ENCODE measurements around the gene SPAG17.

SPAG17 gene

GRCh38 chr1:118118873-118119463 lies 66.1 kb downstream of the SPAG17 start:
- DNase-seq (ENCODE audit: low spot score), result no peak

DNA sequence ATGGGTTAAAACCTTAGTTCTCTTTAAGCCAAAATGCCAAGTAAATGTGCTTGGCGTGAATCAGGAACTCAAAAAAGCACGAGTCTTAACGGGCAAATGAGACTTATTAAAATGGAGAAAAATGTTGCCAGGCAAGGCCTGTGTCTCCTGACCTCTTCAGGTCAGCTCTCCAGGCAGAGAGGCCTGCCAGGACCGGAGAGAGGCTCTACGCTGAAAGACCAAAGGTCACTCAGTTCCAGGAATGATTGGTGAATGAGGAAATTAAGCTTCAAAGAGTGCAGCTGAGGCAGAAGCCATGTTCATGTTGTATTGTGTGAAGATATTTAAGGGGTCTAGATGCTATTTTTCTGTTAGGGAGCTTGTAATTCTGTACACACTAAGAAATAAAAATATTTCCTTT lies 66.6 kb downstream of the SPAG17 start:
- no peak for DNase-seq (ENCODE audit: low spot score)

- no peak for DNase-seq (ENCODE audit: low spot score)
Observed at GRCh38 chr1:118117521-118117920, 67.5 kb downstream of the SPAG17 start.

DNA sequence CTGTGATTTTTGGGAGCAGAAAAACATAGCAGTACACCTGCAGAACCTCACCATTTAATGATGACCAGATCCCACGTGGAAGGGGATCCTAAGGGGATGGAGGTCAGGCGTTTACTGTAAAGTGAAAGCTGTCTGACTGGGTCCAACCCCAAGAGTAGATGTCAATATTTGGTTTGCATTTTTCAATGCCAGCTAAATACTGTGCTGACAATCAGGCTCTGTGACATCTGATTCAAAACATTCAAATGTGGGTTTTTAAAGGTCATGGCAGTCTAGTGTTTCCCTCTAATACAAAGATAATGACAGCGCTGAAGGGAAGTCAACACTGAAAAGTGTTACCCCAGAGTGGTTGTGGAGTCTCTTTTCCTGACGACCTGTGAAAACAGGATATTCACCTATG lies 68.1 kb downstream of the SPAG17 start:
- no peak for DNase-seq (ENCODE audit: low spot score)

- DNase-seq (ENCODE audit: low spot score), result no peak
Observed at GRCh38 chr1:118116401-118116800, 68.6 kb downstream of the SPAG17 start.

DNA sequence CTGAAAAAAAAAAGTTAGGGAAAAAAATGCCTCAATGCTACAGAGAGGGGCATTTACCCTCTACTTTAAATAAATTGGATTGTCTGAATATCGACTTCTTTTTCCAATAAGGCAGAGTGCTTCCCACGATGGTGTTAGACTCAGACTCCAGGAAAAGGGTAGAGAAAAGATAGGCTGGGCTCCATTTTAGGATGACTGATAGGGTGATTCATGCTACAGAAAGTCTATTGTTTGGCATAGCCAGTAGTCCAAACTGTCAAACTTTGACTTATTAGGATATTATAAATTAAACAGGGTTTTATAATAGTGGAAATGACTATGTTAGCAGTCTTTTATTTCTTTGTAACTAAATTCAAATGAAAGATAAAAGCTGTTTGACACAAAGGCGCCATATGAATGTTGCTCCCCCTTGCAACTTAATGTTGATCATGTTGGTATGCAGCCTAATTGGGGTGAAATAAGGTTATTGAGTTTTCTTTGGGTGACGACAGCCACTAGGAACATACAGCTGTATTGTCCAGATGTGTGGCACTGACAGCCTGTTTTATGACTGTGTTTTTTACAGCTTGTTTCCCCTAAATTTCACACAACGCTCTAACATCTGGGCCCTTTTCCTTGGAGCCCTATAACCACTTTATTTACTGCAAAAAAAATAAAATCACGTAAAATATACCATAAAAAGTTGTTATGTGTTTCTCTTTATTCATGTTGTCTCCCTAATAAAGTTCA lies 69.3 kb downstream of the SPAG17 start:
- no peak for DNase-seq (ENCODE audit: low spot score)

GRCh38 chr1:118113261-118113660 lies 71.8 kb downstream of the SPAG17 start:
- no peak for DNase-seq (ENCODE audit: low spot score)

DNA sequence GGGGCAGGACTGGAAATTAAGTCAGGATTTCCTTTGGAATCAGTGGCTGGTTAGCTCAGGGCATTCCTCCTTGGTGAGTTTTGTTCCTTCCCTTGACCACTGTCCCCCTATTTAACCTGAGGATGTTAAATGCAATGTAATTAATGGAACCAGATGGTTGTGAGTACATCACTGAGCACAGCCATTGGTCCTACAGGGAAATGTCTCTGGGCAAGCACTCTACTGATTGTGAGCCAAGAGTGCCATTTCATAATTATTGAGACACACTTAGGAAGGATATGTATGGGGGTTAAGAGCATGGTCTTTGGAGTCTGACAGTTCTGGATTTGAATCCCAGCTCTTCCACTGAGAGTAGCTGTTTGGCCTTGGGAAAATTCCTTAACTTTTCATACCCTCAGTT lies 74.4 kb downstream of the SPAG17 start:
- DNase-seq (ENCODE audit: low spot score), result no peak

DNA sequence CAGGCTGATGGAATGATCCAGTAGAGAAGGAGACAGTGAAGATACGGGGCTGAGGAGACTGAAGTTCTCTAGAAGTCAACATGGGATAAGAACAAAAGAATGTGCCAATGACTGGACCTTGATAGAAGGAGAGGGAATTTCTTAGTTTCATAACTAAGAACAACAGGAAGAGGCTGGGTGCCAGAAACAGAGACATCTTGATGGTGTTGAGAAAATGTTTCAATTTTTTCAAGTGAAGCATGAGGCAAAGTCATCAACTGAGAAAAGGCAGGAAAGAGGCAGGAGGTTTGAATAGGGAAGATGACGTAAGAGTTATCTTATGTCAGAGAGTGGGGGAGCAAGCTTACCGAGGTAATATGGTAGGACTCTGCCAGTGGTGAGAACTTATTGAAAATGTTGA lies 80.1 kb downstream of the SPAG17 start:
- no peak for DNase-seq (ENCODE audit: low spot score)

GRCh38 chr1:118102445-118102844 lies 82.6 kb downstream of the SPAG17 start:
- no peak for DNase-seq (ENCODE audit: low spot score)

GRCh38 chr1:118101999-118102398 lies 83.0 kb downstream of the SPAG17 start:
- DNase-seq (ENCODE audit: low spot score), result no peak

- DNase-seq (ENCODE audit: low spot score), result no peak
Observed at GRCh38 chr1:118101515-118101844, 83.5 kb downstream of the SPAG17 start.

- no peak for DNase-seq (ENCODE audit: low spot score)
Observed at GRCh38 chr1:118100686-118101514, 84.1 kb downstream of the SPAG17 start.

- DNase-seq (ENCODE audit: low spot score), result no peak
Observed at GRCh38 chr1:118099686-118100085, 85.3 kb downstream of the SPAG17 start.

- DNase-seq (ENCODE audit: low spot score), result no peak
Observed at GRCh38 chr1:118097622-118098348, 87.2 kb downstream of the SPAG17 start.

DNA sequence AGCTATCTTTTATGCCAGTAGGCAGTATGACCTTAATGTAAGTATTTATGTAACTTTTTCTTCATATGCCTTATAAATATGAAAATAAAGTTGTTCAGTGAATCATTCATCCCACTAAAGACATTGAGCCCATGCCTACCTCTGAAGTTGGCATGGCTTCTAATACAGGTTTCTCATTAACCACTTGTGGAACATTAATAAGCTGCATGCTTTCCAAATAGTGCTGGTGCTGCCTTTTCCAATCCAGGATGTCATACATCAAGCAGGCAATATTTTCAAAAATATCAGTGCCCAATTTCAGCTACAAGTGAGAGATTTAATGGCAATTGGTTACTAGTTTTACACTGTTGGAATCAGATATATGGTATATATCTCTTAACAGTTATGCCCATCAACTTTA lies 92.0 kb downstream of the SPAG17 start:
- DNase-seq (ENCODE audit: low spot score), result no peak

GRCh38 chr1:118090130-118090529 lies 94.9 kb downstream of the SPAG17 start:
- no peak for DNase-seq (ENCODE audit: low spot score)

DNA sequence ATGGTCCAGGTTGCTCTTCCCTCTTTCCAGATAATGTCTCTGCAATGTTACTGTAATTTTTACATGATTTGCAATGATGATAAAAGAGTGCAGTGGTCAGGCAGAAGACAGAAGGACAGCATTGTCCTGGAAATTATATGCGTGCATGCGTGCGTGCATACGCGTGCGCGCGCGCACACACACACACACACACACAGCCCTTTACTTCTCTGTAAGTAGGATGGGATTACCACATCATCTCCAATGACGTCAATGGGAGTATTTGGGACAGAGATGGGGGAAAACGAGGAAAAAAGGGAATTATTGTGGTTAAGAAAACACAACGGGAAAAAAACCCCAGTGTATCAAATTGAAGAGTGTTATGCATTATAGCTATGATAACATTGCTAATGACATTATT lies 99.7 kb downstream of the SPAG17 start:
- DNase-seq (ENCODE audit: low spot score), result no peak

GRCh38 chr1:118084400-118084799 lies 100.6 kb downstream of the SPAG17 start:
- DNase-seq (ENCODE audit: low spot score), result no peak

GRCh38 chr1:118082984-118083383 lies 102.0 kb downstream of the SPAG17 start:
- no peak for DNase-seq (ENCODE audit: low spot score)

GRCh38 chr1:118081387-118081786 lies 103.6 kb downstream of the SPAG17 start:
- no peak for DNase-seq (ENCODE audit: low spot score)

- DNase-seq (ENCODE audit: low spot score), result no peak
Observed at GRCh38 chr1:118077331-118078045, 107.5 kb downstream of the SPAG17 start.

Data from germinal center (tissue), 1 donor.